ENCODE measurements around the gene ATE1.

Gene ATE1

DNA sequence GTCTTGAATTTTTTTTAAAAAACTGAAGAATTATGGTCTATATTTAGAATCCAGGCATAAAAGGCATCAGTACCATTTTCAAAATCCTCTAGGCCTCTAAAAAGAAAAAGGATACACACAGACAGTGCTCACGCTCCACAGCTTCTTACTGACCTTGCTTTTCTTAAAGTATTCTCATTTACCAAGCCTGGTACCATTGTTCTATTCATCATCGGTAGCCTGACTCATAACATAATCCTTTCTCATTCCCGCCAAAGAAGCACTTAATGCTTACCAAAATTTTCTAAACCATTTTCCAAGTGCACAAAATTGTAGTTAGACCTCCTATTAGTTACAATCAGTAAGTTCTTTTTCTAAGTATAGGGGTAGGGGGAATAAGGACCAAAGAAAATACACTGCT lies 54.6 kb downstream of the ATE1 start:
- no peak for DNase-seq (ENCODE audit: low read depth, low spot score)

DNA sequence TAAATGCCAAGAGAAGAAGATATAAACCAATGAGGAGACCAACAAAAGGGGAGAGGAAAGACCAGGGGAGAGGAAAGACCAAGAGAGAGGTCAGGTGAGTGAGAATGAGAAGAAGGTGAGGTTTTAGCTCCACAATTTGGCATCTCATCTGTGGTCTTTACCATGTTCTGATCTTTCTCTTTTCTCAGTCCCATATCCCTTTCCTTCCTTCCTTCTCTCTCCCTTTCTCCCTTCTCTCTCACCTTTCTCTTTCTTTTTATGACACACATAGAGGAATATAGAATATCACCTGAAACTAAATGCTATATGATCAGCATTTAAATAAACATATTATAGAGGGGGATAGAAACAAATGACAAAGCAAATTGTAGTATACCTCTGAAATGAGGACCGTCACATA lies 57.4 kb downstream of the ATE1 start:
- DNase-seq (ENCODE audit: low read depth, low spot score): no peak

DNA sequence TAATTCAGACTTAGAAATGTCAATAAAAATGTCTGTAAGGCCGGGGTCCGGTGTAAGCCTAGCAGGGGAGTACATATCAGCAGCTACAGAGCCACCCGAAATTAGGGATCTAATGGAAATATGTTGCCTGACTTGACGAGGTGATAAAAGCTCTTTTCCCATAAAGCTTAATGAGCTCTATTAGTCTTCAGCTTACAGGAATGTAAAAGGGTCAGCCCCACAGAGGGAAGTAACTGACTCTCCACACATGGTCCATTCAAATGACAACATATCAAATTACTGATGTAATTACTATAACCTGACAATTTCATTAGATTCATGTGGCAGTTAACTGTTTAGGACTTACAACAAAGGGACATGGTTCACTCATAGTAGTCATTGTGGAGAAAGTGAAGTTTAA lies 62.3 kb downstream of the ATE1 start:
- DNase-seq (ENCODE audit: low read depth, low spot score): no peak

DNA sequence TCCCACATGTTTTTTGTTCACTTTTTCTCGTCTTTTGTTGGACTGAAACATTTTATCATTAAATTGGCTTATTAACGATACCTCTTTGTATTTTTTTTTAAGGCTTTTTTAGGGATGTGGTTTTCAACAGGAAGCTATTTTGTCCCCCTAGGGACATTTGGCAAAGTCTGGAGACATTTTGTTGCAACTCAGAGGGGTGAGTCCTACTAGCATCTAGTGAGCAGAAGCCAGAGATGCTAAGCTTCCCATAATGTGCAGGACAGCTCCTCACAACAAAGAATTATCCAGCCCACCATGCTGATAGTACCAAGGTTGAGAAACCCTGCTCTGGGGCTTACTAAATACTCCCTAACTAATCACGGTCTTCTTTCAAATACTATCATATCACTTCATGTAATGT lies 63.2 kb downstream of the ATE1 start:
- no peak for DNase-seq (ENCODE audit: low read depth, low spot score)

DNA sequence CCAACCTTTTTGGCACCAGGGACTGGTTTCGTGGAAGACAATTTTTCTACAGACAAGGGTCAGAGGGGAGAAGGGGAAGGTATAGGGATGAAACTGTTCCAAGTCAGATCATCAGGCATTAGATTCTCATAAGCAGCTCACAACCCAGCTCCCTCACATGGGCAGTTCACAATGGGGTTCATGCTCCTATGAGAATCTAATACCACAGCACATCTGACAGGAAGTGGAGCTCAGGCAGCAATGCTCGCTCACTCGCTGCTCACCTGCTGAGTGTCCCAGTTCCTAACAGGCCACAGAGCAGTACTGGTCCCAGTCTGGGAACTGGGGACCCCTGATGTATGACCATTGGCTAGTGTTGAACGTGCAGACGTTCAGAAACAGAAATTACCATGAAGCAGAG lies 63.7 kb downstream of the ATE1 start:
- DNase-seq (ENCODE audit: low read depth, low spot score): no peak

DNA sequence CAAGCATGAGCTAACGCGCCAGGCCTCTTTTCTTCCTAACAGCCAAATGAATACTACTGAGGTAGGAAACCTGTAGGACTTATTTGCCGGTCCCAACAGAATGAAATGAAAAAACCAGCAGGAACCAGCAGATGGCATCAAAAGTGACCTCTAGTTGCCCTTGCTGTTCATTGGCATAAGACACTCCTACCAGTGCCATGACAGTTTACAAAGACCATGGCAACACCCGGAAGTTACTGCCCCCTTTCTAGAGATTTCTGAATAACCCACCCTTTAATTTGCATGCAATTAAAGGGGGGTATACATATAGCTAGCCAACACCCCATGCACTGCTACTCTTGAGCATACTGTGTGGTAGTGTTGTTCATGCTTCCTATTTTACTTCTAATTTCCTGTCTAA lies 65.2 kb downstream of the ATE1 start:
- DNase-seq (ENCODE audit: low read depth, low spot score): no peak

DNA sequence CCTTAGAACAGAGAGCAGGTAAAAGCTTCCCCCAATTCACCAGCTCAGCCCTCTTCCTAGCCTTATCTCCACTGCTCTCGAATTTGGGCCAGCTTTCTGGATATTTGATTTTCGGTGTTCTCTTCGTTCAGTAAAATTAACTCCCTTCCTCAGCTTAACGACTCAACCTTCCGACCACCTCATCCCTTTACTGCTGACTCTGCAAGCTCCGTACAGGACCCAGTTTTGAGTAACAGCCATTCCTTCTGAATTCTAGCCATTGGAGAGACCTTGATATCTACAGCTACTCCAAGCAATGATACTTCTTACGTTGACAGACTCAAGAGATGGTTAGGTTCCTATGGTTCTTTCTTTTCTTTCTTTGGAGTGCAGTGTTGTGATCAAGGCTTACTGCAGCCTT lies 65.8 kb downstream of the ATE1 start:
- no peak for DNase-seq (ENCODE audit: low read depth, low spot score)

DNA sequence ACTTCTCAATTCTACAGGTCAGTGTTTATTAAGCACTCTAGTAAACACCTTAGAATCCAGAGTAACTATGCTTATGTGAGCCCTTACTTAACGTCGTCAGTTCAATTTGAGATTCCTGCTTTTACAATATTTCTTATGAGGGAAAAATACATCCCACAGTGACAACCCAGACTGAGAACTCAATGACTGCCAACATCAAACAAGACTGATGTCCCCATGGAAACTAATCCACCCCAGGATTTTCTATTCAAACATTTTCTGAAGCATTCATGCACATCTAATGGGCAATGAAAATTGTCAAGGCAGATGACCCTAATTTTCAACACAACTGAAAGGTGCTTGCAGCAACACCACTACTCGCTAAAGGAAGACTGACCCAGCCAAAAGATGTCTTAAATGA lies 67.0 kb downstream of the ATE1 start:
- no peak for DNase-seq (ENCODE audit: low read depth, low spot score)

DNA sequence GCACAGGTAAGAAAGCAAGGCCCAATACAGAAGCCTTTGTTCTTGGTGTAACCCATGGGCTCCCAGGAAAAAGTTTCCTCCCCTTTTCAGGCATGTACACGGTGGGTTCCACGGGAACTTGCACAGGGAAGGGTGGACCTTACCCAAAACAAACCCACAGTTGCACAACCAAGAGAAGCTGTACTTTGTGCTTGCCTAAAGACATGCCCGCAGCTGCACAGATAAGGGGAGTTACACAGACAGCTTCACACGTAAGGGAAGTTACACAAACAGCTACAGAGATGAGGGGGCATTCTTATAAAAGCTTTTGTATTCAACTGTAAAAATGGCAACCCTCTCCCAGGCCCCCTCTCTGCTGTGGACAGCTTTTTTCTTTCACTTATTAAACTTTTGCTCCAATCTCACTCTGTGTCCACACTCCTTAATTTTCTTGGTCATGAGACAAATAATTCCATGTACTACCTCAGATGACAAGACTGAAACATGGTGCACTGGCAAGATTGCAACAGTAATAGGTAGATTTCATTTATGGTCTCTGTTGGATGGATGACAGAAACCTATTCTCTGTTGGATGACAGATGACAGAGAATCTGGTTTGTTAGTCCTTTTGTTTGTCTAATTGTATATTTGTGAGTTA lies 72.9 kb downstream of the ATE1 start:
- no peak for DNase-seq (ENCODE audit: low read depth, low spot score)

DNA sequence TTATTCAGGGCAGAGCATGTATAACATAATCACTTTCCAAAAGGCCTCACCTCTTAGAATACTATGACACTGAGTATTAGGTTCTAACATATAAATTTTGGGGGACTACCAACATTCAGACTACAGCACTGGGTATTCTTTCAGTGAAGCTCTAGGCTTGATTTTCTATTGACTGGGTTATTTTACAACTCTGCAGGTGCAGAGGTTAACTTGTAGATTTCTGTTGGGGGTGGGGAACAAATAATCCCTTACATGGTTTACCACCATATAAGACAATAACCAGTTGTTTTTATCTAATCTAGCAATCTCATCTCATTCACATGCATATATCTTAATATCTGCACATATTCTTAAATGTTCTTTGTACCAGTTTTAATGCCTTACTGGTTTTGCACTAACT lies 73.9 kb downstream of the ATE1 start:
- DNase-seq (ENCODE audit: low read depth, low spot score): no peak

DNA sequence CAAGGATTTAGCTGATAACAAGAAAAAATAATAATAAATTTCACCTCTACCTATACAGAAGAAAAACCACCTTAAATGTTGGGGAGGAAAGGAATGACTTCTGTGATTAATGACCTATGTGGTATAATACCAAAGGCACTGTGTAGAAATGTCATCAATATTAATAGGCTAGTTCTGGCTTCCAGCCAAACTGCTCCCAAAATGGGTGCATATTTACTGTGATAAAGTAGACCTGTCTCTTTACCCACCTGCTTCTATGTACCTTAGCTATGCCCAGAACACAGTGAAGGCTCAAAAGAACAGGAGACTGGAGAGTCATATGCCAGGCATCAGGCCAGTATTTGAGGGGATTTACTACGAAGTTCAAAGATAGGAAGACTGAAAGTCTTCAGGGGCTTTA lies 76.0 kb downstream of the ATE1 start:
- no peak for DNase-seq (ENCODE audit: low read depth, low spot score)

DNA sequence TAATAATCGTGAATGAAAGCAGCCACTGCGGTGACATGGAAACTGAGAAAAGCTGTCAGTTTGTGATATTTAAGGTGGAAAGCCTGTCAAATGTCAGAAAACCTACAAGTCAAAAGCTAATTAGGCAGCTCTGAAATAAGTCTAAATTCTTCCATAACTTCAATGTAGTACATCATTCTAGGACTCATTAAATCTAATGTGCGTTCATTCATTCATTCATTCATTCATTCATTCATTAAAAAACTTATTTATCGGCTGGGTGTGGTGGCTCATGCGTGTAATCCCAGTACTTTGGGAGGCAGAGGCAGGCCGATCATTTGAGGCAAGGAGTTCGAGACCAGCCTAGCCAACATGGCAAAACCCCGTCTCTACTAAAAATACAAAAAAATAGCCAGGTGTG lies 79.7 kb downstream of the ATE1 start:
- no peak for DNase-seq (ENCODE audit: low read depth, low spot score)

DNA sequence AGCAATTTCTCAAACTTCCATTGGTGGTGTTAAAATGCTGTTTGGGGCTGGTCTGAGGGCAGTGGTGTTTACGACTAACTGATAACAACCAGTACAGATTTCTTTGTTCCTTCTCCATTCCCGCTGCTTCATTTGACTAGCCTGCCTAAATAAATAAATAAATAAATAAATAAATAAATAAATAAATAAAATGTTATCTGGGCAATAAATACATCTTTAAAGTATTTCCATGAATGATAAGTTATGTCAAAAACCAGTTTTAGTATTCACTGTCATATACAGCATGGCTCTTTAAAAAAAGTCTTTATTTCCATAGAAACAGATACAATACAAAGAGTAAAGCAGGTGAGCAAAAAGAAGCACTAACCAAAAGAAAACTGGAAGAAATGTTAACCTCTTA lies 81.3 kb downstream of the ATE1 start:
- no peak for DNase-seq (ENCODE audit: low read depth, low spot score)

DNA sequence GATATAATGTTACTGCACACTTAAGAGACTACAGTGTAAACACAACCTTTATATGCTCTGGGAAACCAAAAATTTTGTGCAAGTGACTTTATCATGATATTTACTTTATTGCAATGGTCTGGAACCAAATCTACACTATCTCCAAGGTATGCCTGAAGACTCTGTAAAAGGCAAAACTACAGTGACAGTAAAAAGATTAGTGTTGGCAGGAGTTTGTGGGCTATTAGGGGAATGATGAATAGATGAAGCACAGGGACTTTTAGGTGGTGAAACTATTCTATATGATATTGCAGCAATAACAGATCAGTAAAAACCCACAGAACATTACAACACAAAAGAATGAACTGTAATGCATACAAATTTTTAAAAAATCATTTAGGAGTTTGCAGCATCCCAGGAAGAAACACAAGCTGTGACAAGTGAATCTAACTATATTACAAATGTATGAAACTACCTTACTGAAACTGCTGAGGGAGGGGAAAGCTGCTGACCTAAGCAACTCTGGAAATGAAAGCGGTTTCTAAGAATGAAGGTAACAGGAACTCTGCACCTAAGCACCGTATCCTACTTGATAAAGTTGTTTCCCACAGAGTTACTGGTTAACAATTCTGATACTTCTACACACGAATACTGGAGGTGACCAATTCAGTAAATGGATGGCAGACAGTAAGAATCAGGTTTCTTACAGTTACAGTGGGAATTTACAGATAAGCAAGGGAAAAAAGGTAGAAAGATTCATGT lies 82.6 kb downstream of the ATE1 start:
- no peak for DNase-seq (ENCODE audit: low read depth, low spot score)

DNA sequence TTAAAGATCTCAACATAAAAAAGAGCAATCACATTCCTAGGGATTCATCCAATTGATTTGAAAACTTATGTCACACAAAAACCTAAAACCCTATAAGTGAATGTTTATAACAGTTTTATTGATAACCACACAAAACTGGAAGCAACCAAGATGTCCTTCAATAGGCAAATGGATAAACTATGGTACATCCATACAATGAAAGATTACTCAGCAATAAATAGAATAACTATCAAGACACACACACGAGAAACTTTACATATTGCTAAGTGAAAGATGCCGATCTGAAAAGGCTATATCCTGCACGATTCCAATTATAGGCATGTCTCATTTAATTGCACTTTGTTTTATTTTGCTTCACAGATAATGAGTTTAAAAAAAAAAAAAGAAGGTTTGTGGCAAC lies 83.3 kb downstream of the ATE1 start:
- no peak for DNase-seq (ENCODE audit: low read depth, low spot score)

DNA sequence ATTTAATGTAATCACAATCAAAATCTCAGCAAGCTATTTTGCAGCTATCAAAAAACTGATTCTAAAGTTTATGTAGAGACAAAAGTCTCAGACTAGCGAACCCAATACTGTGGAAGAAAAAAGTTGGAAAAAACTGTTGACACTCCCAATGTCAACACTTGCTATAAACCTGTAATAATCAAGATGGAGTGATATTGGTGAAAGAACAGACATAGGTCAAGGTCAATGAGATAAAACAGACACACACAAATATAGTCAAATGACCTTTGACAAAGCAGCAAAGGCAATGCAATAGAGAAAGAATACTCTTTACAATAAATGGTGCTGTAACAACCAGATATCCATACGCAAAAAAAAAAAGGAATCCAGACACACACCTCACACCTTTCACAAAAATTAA lies 84.5 kb downstream of the ATE1 start:
- DNase-seq (ENCODE audit: low read depth, low spot score): no peak

DNA sequence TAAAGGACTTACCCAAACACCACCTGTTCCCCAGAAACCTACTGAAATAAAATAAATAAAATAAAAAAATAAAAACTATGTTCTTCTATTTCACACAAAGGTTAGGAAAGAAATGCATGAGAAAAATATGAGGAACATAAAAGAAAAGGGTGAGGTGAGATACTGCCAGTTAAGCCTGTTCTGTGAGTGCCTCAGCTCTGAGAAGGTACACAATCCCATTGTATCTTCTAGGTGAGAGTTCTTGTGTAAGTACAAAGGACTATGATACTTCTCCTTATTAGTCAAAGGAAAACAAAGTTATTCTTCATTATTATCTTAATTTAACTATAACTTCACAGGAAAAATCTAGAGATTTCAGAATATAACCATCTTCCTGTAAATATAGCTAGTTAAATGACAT lies 86.0 kb downstream of the ATE1 start:
- DNase-seq (ENCODE audit: low read depth, low spot score): no peak

DNA sequence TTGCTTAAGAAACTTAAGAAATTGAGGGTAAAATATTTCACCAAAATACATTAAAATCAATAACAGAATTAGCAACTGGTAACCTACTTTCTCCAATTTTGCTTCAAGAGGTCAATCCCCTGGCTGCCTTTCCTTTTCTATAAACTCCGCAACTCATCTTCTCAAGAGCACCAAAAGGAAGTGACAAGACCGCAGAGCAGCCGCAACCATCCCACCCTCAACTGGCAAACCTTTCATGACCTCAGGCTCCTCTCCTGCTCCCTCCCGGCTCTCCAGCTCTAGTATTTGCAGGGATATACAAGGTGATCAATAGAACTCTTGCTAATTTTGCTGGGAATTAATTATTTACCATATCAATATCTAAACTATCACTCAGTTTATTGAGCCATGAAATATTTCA lies 88.9 kb downstream of the ATE1 start:
- no peak for DNase-seq (ENCODE audit: low read depth, low spot score)

DNA sequence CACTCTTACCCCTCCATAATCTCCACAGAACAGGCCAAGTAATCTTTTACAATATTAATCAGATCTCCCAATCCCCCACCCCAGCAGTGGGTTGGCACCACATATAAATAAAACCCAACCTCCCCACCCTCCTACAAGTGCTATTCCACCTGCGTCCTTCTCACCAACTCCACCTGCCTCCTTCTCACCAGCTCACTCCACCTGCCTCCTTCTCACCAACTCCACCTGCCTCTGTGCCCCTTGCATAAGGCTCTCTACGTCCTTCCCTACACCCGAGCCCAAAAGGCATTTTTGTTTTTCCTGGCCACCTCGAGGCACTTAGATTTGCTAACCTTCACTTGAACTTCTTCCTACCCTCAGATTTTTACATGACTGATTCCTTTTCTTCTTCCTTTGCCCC lies 89.7 kb downstream of the ATE1 start:
- DNase-seq (ENCODE audit: low read depth, low spot score): no peak

DNA sequence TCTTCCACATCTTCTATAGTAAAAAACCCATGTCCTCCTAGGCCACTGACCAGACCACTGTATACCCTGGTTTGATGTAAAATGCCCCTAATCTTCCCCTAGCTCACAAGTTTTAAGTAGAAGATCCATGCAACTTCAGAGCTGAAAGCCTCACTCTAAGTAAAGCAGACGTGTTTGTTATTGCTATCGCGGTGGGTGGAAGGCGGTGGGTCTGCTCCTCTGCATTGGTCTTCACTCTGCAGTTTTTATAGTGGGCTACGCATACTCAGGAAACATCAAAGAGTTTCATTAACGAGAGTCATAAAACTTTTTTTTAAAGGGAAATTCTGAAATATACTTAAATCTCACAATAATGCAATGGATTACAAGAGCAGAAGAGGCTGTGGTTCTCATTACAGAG lies 91.7 kb downstream of the ATE1 start:
- DNase-seq (ENCODE audit: low read depth, low spot score): no peak

DNA sequence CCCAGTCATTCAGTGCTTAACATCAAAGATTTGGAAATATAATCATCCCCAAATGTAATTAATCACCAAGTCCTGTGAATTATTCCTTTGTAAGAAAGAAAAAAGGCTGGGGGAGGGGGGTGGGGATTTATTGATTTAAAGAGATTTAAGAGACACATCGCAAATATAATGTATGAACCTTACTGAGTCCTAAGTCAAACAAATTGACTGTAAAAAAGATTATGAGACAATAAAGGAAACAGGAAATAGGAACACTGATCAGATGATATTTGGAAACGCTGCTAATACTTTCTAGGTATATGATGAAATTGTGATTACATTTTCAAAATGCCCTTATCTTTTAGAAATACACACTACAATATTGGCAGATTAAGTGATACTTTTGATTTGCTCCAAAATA lies 92.5 kb downstream of the ATE1 start:
- no peak for DNase-seq (ENCODE audit: low read depth, low spot score)

DNA sequence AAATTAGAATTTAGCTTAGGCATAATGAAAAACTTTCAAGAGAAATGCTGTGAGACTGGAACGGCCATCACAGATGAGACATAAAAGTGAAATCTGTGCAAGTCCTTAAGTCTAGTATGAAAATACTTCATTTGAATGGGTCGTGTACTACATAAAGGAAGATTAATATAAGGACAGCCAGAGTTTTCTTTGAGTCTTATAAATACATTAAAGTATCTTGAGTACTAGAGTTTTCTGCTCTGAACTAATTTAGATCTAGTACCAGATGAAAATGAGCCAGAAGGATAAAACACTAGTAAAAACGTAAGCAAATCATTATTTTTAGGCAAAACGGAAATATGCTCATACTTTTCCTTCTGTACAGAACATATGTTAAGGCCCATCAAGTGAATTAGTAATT lies 93.1 kb downstream of the ATE1 start:
- no peak for DNase-seq (ENCODE audit: low read depth, low spot score)

DNA sequence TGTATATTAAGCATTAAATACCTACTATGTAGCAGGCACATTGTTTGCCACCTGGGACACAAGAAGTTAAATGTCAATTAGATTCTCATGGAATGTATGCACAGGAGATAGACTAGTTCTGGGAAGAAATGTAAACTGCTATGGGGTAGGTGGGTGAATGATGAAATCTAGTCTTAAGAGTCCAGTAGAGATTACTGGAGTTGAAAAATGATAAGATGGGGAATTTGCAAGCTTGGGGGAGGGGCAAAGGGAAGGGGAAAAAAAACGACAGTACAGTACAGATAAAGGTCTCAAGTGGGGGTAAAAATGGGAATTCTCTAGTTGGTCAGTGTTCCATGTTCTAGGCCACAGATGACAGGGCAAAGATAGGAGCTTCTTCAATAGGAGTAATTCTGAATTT lies 94.4 kb downstream of the ATE1 start:
- DNase-seq (ENCODE audit: low read depth, low spot score): no peak

DNA sequence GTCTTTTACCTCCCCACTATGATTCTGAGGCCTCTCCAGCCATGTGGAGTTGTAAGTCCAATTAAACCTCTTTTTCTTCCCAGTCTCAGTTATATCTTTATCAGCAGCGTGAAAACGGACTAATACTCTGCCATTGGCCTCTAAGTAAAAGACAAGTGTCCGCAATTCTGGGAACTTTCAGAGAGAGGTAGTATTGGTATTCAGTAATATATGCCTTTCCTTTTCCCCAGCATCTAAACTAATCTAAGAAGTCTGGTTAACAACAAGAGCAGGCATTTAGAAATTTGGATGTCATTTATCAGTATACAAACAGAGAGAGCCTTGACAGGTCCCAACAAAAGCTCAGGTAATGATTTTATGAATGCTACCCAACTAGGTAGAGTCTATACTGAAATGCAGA lies 95.2 kb downstream of the ATE1 start:
- no peak for DNase-seq (ENCODE audit: low read depth, low spot score)

All from smooth muscle cell of the brain vasculature (primary cell).